ENCODE measurements around the gene LBP.

LBP gene

GRCh38 chr20:38339997-38340396, 6.3 kb upstream of the LBP start:
- H3K4me3 ChIP-seq (ENCODE audit: low read length), result no peak overlapping the region
- no peak for DNase-seq (ENCODE audit: low read depth)
- no peak for TF ChIP-seq CTCF (conservative IDR thresholded peaks at IDR 0.05; ENCODE audit: low read depth, low read length)

DNA sequence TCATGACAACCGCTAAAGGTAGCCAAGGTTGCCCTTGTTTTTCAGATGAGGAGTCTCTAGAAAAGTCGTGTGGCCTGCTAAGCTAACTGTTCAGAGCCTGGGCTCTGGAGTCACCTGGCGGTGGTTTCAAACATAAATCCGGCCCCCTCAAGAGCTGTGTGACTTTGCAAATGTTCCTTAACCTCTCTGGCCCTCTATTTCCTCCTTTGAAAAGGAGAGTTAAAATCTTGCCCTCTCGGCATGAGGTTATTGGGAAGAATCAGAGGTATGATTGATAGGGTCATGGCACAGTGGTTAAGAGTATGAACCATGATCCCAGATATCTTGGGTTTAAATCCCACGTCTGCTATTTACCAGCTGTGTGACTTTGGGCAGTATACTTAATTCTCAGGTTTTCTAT, 5.6 kb upstream of the LBP start:
- no peak for DNase-seq (ENCODE audit: low read depth)
- H3K4me3 ChIP-seq (ENCODE audit: low read length), result no peak overlapping the region
- no peak for TF ChIP-seq CTCF (conservative IDR thresholded peaks at IDR 0.05; ENCODE audit: low read depth, low read length)

- no peak for TF ChIP-seq CTCF (conservative IDR thresholded peaks at IDR 0.05; ENCODE audit: low read depth, low read length)
- DNase-seq (ENCODE audit: low read depth), result no peak
- no peak overlapping the region for H3K4me3 ChIP-seq (ENCODE audit: low read length)
Observed at GRCh38 chr20:38342216-38342615, 4.1 kb upstream of the LBP start.

GRCh38 chr20:38342713-38343310, 3.5 kb upstream of the LBP start:
- no peak for DNase-seq (ENCODE audit: low read depth)
- no peak for TF ChIP-seq CTCF (conservative IDR thresholded peaks at IDR 0.05; ENCODE audit: low read depth, low read length)
- no peak overlapping the region for H3K4me3 ChIP-seq (ENCODE audit: low read length)

GRCh38 chr20:38343311-38344106, 2.8 kb upstream of the LBP start:
- no peak for TF ChIP-seq CTCF (conservative IDR thresholded peaks at IDR 0.05; ENCODE audit: low read depth, low read length)
- DNase-seq (ENCODE audit: low read depth), result no peak
- H3K4me3 ChIP-seq (ENCODE audit: low read length), result no peak overlapping the region

- H3K4me3 ChIP-seq (ENCODE audit: low read length), result no peak overlapping the region
- DNase-seq (ENCODE audit: low read depth), result no peak
- TF ChIP-seq CTCF (conservative IDR thresholded peaks at IDR 0.05; ENCODE audit: low read depth, low read length), result no peak
Observed at GRCh38 chr20:38344107-38344701, 2.1 kb upstream of the LBP start.

Data from retinal pigment epithelial cell (primary cell).